OCI-LY7 (cell line): ENCODE measurements around the gene SPATA45. TPM values are rescaled to one million over a fixed set of nuclear protein-coding genes. Genes with fewer than 3 reads are reported as not detected.

Experiments used
- BruUV-seq: library from RNA; stranded (reverse); fragments of 400-500 nt; replicated peaks from 2 replicates; lab custom pipeline; 2021; lab: Mats Ljungman, UMichigan
- CTCF ChIA-PET: fragments of 300-600 bp; sonication (Branson Sonifier 250); formaldehyde crosslinking; loops from one replicate; lab custom pipeline; 2022; ENCODE audit warnings: antibody characterized with exemption; ENCODE audit not compliant: unreplicated experiment; lab: Charles Lee
- POLR2A ChIA-PET: fragments of 300-600 bp; sonication (Branson Sonifier 250); formaldehyde crosslinking; loops from one replicate; lab custom pipeline; 2022; ENCODE audit warnings: antibody characterized with exemption; lab: Charles Lee
- DNase-seq: peaks from one replicate; pipeline ENCODE4 v3.0.0-alpha.2; 2015; ENCODE audit warnings: low spot score
- H2AFZ ChIP-seq: fragments of 200-600 bp; sonication (generic), shearing (Covaris generic); 2 replicates; pipeline ENCODE4 v1.6.1; 2014; ENCODE audit warnings: mild to moderate bottlenecking, antibody characterized with exemption, low read length, moderate library complexity
- H3K27ac ChIP-seq: fragments of 200-600 bp; sonication (generic); 2 replicates; pipeline ENCODE4 v1.5.1; 2014; ENCODE audit warnings: mixed run types, low read depth, mild to moderate bottlenecking, moderate library complexity, low read length, inconsistent platforms; ENCODE audit not compliant: poor library complexity, severe bottlenecking
- H3K36me3 ChIP-seq: fragments of 200-600 bp; sonication (generic); 2 replicates; pipeline ENCODE4 v1.6.1; 2014; ENCODE audit warnings: mild to moderate bottlenecking, antibody characterized with exemption, low read length, moderate library complexity, mixed read lengths; ENCODE audit not compliant: insufficient read depth
- H3K4me1 ChIP-seq: fragments of 200-600 bp; sonication (generic); 2 replicates; pipeline ENCODE4 v1.5.1; 2014; ENCODE audit warnings: mild to moderate bottlenecking, low read length; ENCODE audit not compliant: insufficient read depth, poor library complexity, severe bottlenecking
- H3K4me2 ChIP-seq: fragments of 200-600 bp; sonication (generic); 2 replicates; pipeline ENCODE4 v1.6.1; 2014; ENCODE audit warnings: mild to moderate bottlenecking, low read length
- H3K4me3 ChIP-seq: fragments of 200-600 bp; sonication (generic); 2 replicates; pipeline ENCODE4 v1.5.1; 2014; ENCODE audit warnings: mild to moderate bottlenecking, low read depth, low read length; ENCODE audit not compliant: poor library complexity, severe bottlenecking
- H3K79me2 ChIP-seq: fragments of 200-600 bp; sonication (generic); 2 replicates; pipeline ENCODE4 v1.6.1; 2016; ENCODE audit warnings: low read depth, mild to moderate bottlenecking, low read length, moderate library complexity, mixed read lengths; ENCODE audit not compliant: insufficient read depth
- H3K9me2 ChIP-seq: fragments of 200-600 bp; sonication (generic); 2 replicates; pipeline ENCODE4 v1.6.1; 2016; ENCODE audit warnings: mild to moderate bottlenecking, low read length, mixed read lengths; ENCODE audit not compliant: insufficient read depth
- H3K9me3 ChIP-seq: fragments of 200-600 bp; sonication (generic); 2 replicates; pipeline ENCODE4 v1.6.1; 2014; ENCODE audit warnings: mild to moderate bottlenecking, mixed run types, low read length, mixed read lengths
- H4K20me1 ChIP-seq: fragments of 200-600 bp; sonication (generic); 2 replicates; pipeline ENCODE4 v1.6.1; 2014; ENCODE audit warnings: mild to moderate bottlenecking, antibody characterized with exemption, low read length, moderate library complexity, mixed read lengths; ENCODE audit not compliant: insufficient read depth
- EZH2phosphoT487 ChIP-seq: fragments of 200-600 bp; sonication (generic); IDR thresholded peaks from 2 replicates; pipeline ENCODE4 v1.6.1; 2018; ENCODE audit warnings: low read depth, borderline replicate concordance, mild to moderate bottlenecking, mixed run types, antibody characterized with exemption, low read length, moderate library complexity, mixed read lengths
- intact Hi-C: fragments of 100-400 bp; cut with micrococcal nuclease; formaldehyde crosslinking; loops from one replicate; pipeline ENCODE4 v1.10.0; 2022; ENCODE audit not compliant: unreplicated experiment
- total RNA-seq, 2 experiments: library from RNA; depleted of rRNA in 1 of 2; stranded (reverse); fragments of >200 nt in 1 of 2; shearing (Covaris generic) in 1 of 2; gene quantifications; 2 replicates each; pipeline ENCODE4 v1.2.3, GENCODE V29; 2014 to 2022
- TF ChIP-seq, protein P1 (sequence below): fragments of 200-600 bp; sonication (generic); conservative IDR thresholded peaks from 2 replicates; pipeline ENCODE4 v1.5.1; 2014; ENCODE audit warnings: mild to moderate bottlenecking, antibody characterized with exemption, low read length, moderate library complexity, mixed read lengths

SPATA45 gene
- total RNA-seq, 2 experiments from 2014 or later: 0.74 to 0.82 TPM

DNA sequence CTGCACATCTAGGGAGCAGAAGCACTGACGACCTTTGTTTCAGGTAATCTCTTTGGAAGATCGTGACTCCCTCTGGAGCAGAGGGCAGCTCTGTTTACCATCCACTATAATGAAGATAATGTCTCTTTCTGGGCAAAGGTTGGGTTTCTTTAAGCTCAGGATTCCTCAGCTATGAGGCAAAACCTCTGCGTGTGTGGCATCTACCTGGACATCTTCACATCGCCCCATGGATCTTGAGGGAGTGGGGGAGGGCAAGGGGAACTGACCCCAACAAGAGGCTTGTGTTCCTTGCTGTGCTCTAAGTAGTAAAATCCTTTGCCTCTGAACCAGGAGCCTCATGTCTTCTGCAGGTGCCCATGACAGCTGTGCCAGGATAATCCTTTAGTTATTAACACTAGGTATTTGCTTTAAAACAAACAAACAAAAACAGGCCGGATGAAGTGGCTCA lies 19.6 kb downstream of the SPATA45 start:
- no peak overlapping the region for H3K27ac ChIP-seq
- POLR2A ChIA-PET: interaction anchor here (0.6 to 1.5 kb wide), 3 partner anchors 29 to 36 kb away, joined by 3 to 4 read pairs (median 3); partner anchors contain the start of genes NSL1 and TATDN3
- H3K79me2 ChIP-seq: no peaks in the 10 kb centered on the region
- no peak overlapping the region for H3K4me2 ChIP-seq
- H2AFZ ChIP-seq: no peak overlapping the region
- no peaks in the 10 kb centered on the region for H4K20me1 ChIP-seq
- H3K4me1 ChIP-seq: peaks cover 17% of the 10 kb centered on the region
- no peaks in the 10 kb centered on the region for H3K36me3 ChIP-seq
- H3K9me2 ChIP-seq: no peaks in the 10 kb centered on the region
- no peak overlapping the region for H3K4me3 ChIP-seq
- DNase-seq: no peak
- BruUV-seq: no TSS peak
- H3K9me3 ChIP-seq: peaks cover 14% of the 10 kb centered on the region; the same call in 1 of the 2 replicates
- intact Hi-C loops: no loop called here
- TF ChIP-seq, protein P1, sequence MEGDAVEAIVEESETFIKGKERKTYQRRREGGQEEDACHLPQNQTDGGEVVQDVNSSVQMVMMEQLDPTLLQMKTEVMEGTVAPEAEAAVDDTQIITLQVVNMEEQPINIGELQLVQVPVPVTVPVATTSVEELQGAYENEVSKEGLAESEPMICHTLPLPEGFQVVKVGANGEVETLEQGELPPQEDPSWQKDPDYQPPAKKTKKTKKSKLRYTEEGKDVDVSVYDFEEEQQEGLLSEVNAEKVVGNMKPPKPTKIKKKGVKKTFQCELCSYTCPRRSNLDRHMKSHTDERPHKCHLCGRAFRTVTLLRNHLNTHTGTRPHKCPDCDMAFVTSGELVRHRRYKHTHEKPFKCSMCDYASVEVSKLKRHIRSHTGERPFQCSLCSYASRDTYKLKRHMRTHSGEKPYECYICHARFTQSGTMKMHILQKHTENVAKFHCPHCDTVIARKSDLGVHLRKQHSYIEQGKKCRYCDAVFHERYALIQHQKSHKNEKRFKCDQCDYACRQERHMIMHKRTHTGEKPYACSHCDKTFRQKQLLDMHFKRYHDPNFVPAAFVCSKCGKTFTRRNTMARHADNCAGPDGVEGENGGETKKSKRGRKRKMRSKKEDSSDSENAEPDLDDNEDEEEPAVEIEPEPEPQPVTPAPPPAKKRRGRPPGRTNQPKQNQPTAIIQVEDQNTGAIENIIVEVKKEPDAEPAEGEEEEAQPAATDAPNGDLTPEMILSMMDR: no peak
- TF ChIP-seq EZH2phosphoT487: no peak
- CTCF ChIA-PET: no interaction called here

- H2AFZ ChIP-seq: no peak overlapping the region
- H3K79me2 ChIP-seq: no peaks in the 10 kb centered on the region
- no peaks in the 10 kb centered on the region for H4K20me1 ChIP-seq
- ChIA-PET CTCF (no interaction called here), POLR2A (interaction anchor here (0.6 to 1.5 kb wide), 2 partner anchors 27 to 34 kb away, joined by 3 read pairs; no protein-coding TSS in a partner anchor)
- no peaks in the 10 kb centered on the region for H3K9me2 ChIP-seq
- no peaks in the 10 kb centered on the region for H3K36me3 ChIP-seq
- no peak overlapping the region for H3K4me2 ChIP-seq
- intact Hi-C loops: no loop called here
- BruUV-seq: no TSS peak
- peaks cover 14% of the 10 kb centered on the region; the same call in 1 of the 2 replicates for H3K9me3 ChIP-seq
- H3K27ac ChIP-seq: no peak overlapping the region
- no peak for DNase-seq
- TF ChIP-seq EZH2phosphoT487: no peak
- TF ChIP-seq, protein P1: no peak
- no peak overlapping the region for H3K4me3 ChIP-seq
- peaks cover 11% of the 10 kb centered on the region for H3K4me1 ChIP-seq
Observed at GRCh38 chr1:212827171-212827776, 20.2 kb downstream of the SPATA45 start.
